ENCODE data around the gene PDE6G. TPM values are rescaled to one million over a fixed set of nuclear protein-coding genes. Genes with fewer than 3 reads are reported as not detected.

The PDE6G gene
- total and polyA plus RNA-seq, 2 experiments from 2014 or later, result 5.5 to 9.0 TPM

GRCh38 chr17:81655378-81656117 is 794 bp downstream of the PDE6G start:
- H3K4me1 ChIP-seq (ENCODE audit: insufficient read depth), result peaks cover 13% of the 10 kb centered on the region
- H3K4me3 ChIP-seq, result no peak overlapping the region
- H3K27ac ChIP-seq (ENCODE audit: low read depth), result no peak overlapping the region
- H3K9me2 ChIP-seq (ENCODE audit: insufficient read depth), result no peaks in the 10 kb centered on the region
- Mint-ChIP-seq H3K4me1 (peaks cover 8% of the 10 kb centered on the region), H3K36me3 (ENCODE audit: low read depth) (no peaks in the 10 kb centered on the region), H3K27ac (no peak overlapping the region), H3K27me3 (ENCODE audit: insufficient read depth, low read depth, poor library complexity) (peaks cover 13% of the 10 kb centered on the region), H3K4me3 (no peak overlapping the region), H3K9me3 (no peaks in the 10 kb centered on the region)
- H2AFZ ChIP-seq, result no peak overlapping the region
- H3K27me3 ChIP-seq (ENCODE audit: insufficient read depth), result no peaks in the 10 kb centered on the region
- H3K4me2 ChIP-seq, result no peak overlapping the region
- H4K20me1 ChIP-seq (replicated peaks; ENCODE audit: insufficient read depth), result no peaks in the 10 kb centered on the region
- no peak for ATAC-seq
- TF ChIP-seq ZNF114 (CRISPR knock-in tag; IDR thresholded peaks at IDR 0.05) (no peak), STAT1 (IDR thresholded peaks at IDR 0.05; ENCODE audit: unreplicated experiment) (no peak), REST (IDR thresholded peaks at IDR 0.05; ENCODE audit: unreplicated experiment) (no peak), CREB1 (CRISPR knock-in tag; IDR thresholded peaks at IDR 0.05; ENCODE audit: low read depth) (no peak), POLR2AphosphoS5 (IDR thresholded peaks at IDR 0.05; ENCODE audit: low read depth) (no peak), EZH2phosphoT487 (IDR thresholded peaks at IDR 0.05; ENCODE audit: unreplicated experiment) (no peak), JUNB (IDR thresholded peaks at IDR 0.05; ENCODE audit: unreplicated experiment) (no peak), ZNF462 (CRISPR knock-in tag; IDR thresholded peaks at IDR 0.05) (no peak), NANOG (IDR thresholded peaks at IDR 0.05; ENCODE audit: borderline replicate concordance) (no peak), ZNF331 (CRISPR knock-in tag; IDR thresholded peaks at IDR 0.05; ENCODE audit: low read depth) (no peak), CTCF (conservative IDR thresholded peaks at IDR 0.05; ENCODE audit: low read depth in 2 of 2) (no peak), EZH2 (IDR thresholded peaks at IDR 0.05; ENCODE audit: low read depth, unreplicated experiment) (no peak), ETS1 (IDR thresholded peaks at IDR 0.05) (no peak)
- no peaks in the 10 kb centered on the region for H3K36me3 ChIP-seq (ENCODE audit: insufficient read depth)
- no peak for DNase-seq (ENCODE audit: low spot score)
- H3F3A ChIP-seq (replicated peaks; ENCODE audit: low read depth), result no peaks in the 10 kb centered on the region
- no peaks in the 10 kb centered on the region for H3K79me2 ChIP-seq (replicated peaks; ENCODE audit: insufficient read depth)

All from GM23338 (cell line).